ENCODE data around the gene HECTD4. TPM values are rescaled to one million over a fixed set of nuclear protein-coding genes. Genes with fewer than 3 reads are reported as not detected.

HECTD4 gene
- total and polyA plus RNA-seq, 4 donors, result 4.3 to 80.1 (median 25.5) TPM

DNA sequence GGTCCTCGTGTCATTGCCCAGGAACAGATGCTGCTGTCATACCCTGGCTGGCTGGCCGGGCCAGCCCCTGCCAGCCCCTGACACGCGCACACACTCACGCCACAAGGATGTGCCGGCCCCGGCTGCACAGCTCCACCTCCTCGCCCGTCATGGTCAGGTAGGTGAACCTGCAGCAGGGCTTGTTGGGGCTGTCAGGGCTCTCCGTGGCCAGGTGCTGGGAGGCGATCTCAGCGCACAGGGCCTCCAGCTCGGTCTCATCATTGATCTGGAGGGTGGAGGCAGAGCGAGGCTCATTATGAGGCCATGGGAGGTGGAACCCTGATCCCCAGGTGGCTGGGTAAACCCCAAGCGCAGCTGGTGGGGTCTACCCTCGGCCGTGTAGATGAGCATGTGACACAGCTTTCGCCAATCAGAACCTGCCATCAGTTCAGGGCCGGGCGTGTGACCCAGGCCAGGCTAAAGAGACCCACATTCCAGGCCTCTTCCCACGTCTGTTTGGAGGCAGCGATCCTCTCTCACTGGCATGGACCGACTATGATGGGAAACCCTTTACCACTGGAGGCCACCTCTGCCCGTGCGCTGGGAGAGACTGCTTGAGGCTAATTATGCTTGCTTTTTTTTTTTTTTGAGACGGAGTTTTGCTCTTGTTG lies 218.1 kb downstream of the HECTD4 start (continued):
- TF ChIP-seq, protein P1, sequence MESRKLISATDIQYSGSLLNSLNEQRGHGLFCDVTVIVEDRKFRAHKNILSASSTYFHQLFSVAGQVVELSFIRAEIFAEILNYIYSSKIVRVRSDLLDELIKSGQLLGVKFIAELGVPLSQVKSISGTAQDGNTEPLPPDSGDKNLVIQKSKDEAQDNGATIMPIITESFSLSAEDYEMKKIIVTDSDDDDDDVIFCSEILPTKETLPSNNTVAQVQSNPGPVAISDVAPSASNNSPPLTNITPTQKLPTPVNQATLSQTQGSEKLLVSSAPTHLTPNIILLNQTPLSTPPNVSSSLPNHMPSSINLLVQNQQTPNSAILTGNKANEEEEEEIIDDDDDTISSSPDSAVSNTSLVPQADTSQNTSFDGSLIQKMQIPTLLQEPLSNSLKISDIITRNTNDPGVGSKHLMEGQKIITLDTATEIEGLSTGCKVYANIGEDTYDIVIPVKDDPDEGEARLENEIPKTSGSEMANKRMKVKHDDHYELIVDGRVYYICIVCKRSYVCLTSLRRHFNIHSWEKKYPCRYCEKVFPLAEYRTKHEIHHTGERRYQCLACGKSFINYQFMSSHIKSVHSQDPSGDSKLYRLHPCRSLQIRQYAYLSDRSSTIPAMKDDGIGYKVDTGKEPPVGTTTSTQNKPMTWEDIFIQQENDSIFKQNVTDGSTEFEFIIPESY (IDR thresholded peaks at IDR 0.05), result no peak

DNA sequence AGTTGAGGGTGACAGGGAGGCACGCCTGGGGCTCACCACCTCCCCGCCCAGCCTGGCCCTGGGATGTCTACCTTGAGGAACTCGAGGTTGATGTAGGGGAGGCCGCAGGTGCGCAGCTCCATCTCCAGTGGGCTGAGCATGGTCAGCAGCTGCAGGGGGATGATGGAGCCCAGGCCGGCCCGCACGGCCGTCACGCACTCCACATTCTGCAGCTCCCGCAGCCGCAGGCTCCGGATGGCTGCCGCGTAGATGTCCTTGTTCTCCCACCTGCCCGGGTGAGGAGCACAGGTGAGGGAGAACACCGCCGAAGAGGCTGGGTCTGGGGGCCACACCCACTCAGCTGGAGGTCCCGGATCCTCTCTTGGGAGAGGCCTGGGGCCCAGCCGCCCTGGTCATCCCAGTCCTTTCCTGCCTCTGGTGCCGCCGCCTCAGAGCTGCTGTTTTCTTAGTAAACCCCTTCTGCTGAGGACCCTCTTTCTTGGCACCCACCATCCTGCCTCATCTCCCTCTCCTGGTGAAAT lies 218.7 kb downstream of the HECTD4 start:
- H3K36me3 ChIP-seq (ENCODE audit: control insufficient read depth in 4 of 4, insufficient read depth in 3 of 4, low read depth in 1 of 4, low read length in 3 of 4), result peaks cover 13 to 59% (median 23%) of the 10 kb centered on the region in 4 donors
- H3K27ac ChIP-seq (ENCODE audit: low read depth in 1 of 2, low read length in 2 of 2), result no peak overlapping the region
- WGBS, result 97% methylated on average over 22 of the region's 22 CpGs
- no peak overlapping the region for H3K4me3 ChIP-seq (ENCODE audit: low read depth in 1 of 3, low read length in 3 of 3)
- no peaks in the 10 kb centered on the region for H3K27me3 ChIP-seq (ENCODE audit: control insufficient read depth in 4 of 4, insufficient read depth in 4 of 4, low read length in 3 of 4)
- no peak for DNase-seq (ENCODE audit: low spot score)
- no peaks in the 10 kb centered on the region for H3K4me1 ChIP-seq (ENCODE audit: control insufficient read depth in 4 of 4, insufficient read depth in 4 of 4, low read length in 3 of 4)
- TF ChIP-seq YY1 (IDR thresholded peaks at IDR 0.05), result no peak
- no peak for TF ChIP-seq NR2F2 (IDR thresholded peaks at IDR 0.05)
- TF ChIP-seq, protein P2, sequence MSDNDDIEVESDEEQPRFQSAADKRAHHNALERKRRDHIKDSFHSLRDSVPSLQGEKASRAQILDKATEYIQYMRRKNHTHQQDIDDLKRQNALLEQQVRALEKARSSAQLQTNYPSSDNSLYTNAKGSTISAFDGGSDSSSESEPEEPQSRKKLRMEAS (IDR thresholded peaks at IDR 0.05), result no peak
- H3K9me3 ChIP-seq (ENCODE audit: control insufficient read depth in 4 of 4, low read length in 3 of 4), result no peaks in the 10 kb centered on the region
- H3K9ac ChIP-seq (ENCODE audit: low read depth in 1 of 2, low read length in 2 of 2), result no peak overlapping the region

DNA sequence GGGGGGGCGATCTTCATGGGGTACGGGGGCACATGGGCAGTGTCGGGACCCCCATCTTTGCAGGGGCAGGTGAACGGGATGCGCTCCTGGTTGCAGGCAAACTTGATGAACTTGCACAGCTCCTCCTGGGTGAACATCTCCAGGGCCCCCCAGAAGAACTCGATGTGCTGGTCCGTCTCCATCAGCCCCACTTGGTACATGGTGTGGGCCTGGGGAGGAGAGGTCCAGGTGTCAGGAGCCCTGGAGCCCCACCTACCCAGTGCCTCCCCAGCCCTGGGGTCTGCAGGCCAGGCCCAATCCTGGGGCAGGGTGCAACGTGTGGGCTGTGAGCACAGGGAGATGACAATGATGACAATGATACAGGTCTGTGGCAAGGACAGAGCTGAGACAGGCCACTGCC lies 219.2 kb downstream of the HECTD4 start:
- 97% methylated on average over 8 of the region's 8 CpGs for WGBS
- DNase-seq (ENCODE audit: low spot score), result no peak
- Histone ChIP-seq H3K27ac (ENCODE audit: low read depth in 1 of 2, low read length in 2 of 2) (no peak overlapping the region), H3K27me3 (ENCODE audit: control insufficient read depth in 4 of 4, insufficient read depth in 4 of 4, low read length in 3 of 4) (no peaks in the 10 kb centered on the region), H3K36me3 (ENCODE audit: control insufficient read depth in 4 of 4, insufficient read depth in 3 of 4, low read depth in 1 of 4, low read length in 3 of 4) (peaks cover 15 to 55% (median 24%) of the 10 kb centered on the region in 4 donors), H3K9ac (ENCODE audit: low read depth in 1 of 2, low read length in 2 of 2) (no peak overlapping the region), H3K9me3 (ENCODE audit: control insufficient read depth in 4 of 4, low read length in 3 of 4) (no peaks in the 10 kb centered on the region), H3K4me3 (ENCODE audit: low read depth in 1 of 3, low read length in 3 of 3) (no peak overlapping the region), H3K4me1 (ENCODE audit: control insufficient read depth in 4 of 4, insufficient read depth in 4 of 4, low read length in 3 of 4) (no peaks in the 10 kb centered on the region)
- no peak for TF ChIP-seq RXRA (IDR thresholded peaks at IDR 0.05)
- TF ChIP-seq FOXA2 (IDR thresholded peaks at IDR 0.05), result no peak
- no peak for TF ChIP-seq YY1 (IDR thresholded peaks at IDR 0.05)

DNA sequence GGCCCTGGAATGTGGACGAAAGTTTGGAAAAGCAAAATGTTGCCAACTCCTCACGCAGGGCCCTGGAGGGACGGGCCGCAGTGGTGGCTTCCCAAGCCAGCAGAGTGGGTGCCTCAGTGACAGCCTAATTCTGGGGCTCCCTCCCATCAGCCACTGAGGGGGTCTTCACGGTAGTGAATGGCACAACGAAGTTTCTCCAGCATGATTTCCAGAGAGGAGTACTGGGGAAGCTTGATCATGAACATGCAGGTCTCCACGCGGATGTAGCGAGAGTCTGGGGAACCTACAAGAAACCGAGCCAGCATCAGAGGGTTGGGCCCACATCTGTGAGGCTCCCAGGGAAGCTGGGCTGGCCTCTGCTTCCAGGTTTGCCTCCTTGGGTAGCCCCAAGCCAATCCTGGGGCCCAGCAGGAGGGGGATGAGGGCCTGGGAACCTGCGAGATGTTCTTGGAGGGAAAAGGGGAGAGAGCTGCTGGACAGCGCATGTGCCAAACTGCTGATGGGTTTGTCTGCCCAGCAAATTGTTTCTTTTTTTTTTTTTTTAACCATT lies 219.9 kb downstream of the HECTD4 start:
- Histone ChIP-seq H3K4me1 (ENCODE audit: control insufficient read depth in 4 of 4, insufficient read depth in 4 of 4, low read length in 3 of 4) (no peaks in the 10 kb centered on the region), H3K4me3 (ENCODE audit: low read depth in 1 of 3, low read length in 3 of 3) (no peak overlapping the region), H3K9me3 (ENCODE audit: control insufficient read depth in 4 of 4, low read length in 3 of 4) (no peaks in the 10 kb centered on the region), H3K36me3 (ENCODE audit: control insufficient read depth in 4 of 4, insufficient read depth in 3 of 4, low read depth in 1 of 4, low read length in 3 of 4) (peaks cover 15 to 51% (median 25%) of the 10 kb centered on the region in 4 donors), H3K27ac (ENCODE audit: low read depth in 1 of 2, low read length in 2 of 2) (no peak overlapping the region), H3K9ac (ENCODE audit: low read depth in 1 of 2, low read length in 2 of 2) (no peak overlapping the region), H3K27me3 (ENCODE audit: control insufficient read depth in 4 of 4, insufficient read depth in 4 of 4, low read length in 3 of 4) (no peaks in the 10 kb centered on the region)
- no peak for DNase-seq (ENCODE audit: low spot score)
- 99% methylated on average over 12 of the region's 12 CpGs for WGBS
- TF ChIP-seq, protein P3, sequence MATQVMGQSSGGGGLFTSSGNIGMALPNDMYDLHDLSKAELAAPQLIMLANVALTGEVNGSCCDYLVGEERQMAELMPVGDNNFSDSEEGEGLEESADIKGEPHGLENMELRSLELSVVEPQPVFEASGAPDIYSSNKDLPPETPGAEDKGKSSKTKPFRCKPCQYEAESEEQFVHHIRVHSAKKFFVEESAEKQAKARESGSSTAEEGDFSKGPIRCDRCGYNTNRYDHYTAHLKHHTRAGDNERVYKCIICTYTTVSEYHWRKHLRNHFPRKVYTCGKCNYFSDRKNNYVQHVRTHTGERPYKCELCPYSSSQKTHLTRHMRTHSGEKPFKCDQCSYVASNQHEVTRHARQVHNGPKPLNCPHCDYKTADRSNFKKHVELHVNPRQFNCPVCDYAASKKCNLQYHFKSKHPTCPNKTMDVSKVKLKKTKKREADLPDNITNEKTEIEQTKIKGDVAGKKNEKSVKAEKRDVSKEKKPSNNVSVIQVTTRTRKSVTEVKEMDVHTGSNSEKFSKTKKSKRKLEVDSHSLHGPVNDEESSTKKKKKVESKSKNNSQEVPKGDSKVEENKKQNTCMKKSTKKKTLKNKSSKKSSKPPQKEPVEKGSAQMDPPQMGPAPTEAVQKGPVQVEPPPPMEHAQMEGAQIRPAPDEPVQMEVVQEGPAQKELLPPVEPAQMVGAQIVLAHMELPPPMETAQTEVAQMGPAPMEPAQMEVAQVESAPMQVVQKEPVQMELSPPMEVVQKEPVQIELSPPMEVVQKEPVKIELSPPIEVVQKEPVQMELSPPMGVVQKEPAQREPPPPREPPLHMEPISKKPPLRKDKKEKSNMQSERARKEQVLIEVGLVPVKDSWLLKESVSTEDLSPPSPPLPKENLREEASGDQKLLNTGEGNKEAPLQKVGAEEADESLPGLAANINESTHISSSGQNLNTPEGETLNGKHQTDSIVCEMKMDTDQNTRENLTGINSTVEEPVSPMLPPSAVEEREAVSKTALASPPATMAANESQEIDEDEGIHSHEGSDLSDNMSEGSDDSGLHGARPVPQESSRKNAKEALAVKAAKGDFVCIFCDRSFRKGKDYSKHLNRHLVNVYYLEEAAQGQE (IDR thresholded peaks at IDR 0.05), result no peak
- TF ChIP-seq EGR1 (IDR thresholded peaks at IDR 0.05; ENCODE audit: low read depth in 2 of 2) (no peak), FOXA2 (IDR thresholded peaks at IDR 0.05) (no peak), YY1 (IDR thresholded peaks at IDR 0.05) (no peak), RXRA (IDR thresholded peaks at IDR 0.05) (no peak), HNF4G (IDR thresholded peaks at IDR 0.05) (no peak), HNF4A (conservative IDR thresholded peaks at IDR 0.05) (no peak), FOXA1 (IDR thresholded peaks at IDR 0.05) (no peak), GABPA (IDR thresholded peaks at IDR 0.05 in 1 of 2, conservative IDR thresholded peaks at IDR 0.05 in 1 of 2) (no peak), SP1 (IDR thresholded peaks at IDR 0.05) (no peak)
- TF ChIP-seq, protein P2 (IDR thresholded peaks at IDR 0.05), result no peak
- TF ChIP-seq, protein P4, sequence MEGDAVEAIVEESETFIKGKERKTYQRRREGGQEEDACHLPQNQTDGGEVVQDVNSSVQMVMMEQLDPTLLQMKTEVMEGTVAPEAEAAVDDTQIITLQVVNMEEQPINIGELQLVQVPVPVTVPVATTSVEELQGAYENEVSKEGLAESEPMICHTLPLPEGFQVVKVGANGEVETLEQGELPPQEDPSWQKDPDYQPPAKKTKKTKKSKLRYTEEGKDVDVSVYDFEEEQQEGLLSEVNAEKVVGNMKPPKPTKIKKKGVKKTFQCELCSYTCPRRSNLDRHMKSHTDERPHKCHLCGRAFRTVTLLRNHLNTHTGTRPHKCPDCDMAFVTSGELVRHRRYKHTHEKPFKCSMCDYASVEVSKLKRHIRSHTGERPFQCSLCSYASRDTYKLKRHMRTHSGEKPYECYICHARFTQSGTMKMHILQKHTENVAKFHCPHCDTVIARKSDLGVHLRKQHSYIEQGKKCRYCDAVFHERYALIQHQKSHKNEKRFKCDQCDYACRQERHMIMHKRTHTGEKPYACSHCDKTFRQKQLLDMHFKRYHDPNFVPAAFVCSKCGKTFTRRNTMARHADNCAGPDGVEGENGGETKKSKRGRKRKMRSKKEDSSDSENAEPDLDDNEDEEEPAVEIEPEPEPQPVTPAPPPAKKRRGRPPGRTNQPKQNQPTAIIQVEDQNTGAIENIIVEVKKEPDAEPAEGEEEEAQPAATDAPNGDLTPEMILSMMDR (IDR thresholded peaks at IDR 0.05; ENCODE audit: low read depth, low read length, missing input control), result no peak
- TF ChIP-seq, protein P1 (IDR thresholded peaks at IDR 0.05), result no peak

Data from liver (tissue), 9 donors.